HepG2 (cell line): ENCODE measurements around the gene MYO7A. TPM values are rescaled to one million over a fixed set of nuclear protein-coding genes. Genes with fewer than 3 reads are reported as not detected.

Experiments used
- ATAC-seq: fragments of 200-7000 bp; cut with Tn5 transposase; 3 replicates; pipeline ENCODE4 v1.9.1; 2020; ENCODE audit warnings: mild to moderate bottlenecking, moderate library complexity
- BruUV-seq: library from RNA; stranded (reverse); fragments of 400-500 nt; replicated peaks from 2 replicates; lab custom pipeline; 2021; lab: Mats Ljungman, UMichigan
- CTCF ChIA-PET: fragments of 300-600 bp; formaldehyde crosslinking; extraction: SDS; loops from one replicate; lab custom pipeline; 2021; ENCODE audit warnings: low total read pairs, inconsistent platforms, low intra/inter-chr PET ratio; lab: Yijun Ruan, JAX
- POLR2A ChIA-PET: fragments of 350-600 bp; sonication (Branson Sonifier 250); formaldehyde crosslinking; loops from one replicate; lab custom pipeline; 2020; ENCODE audit warnings: antibody characterized with exemption, inconsistent platforms; lab: Yijun Ruan, JAX
- DNase-seq: peaks from one replicate; pipeline ENCODE4 v3.0.0-alpha.2; 2015; ENCODE audit warnings: low spot score
- FAIRE-seq: peaks from 3 replicates; lab custom pipeline; 2011; peaks lifted over from hg19 to GRCh38; lab: Jason Lieb, UNC
- H2AFZ ChIP-seq: one replicate; pipeline ENCODE4 v1.6.1; 2011; ENCODE audit warnings: low read length, inconsistent platforms
- H3K27ac ChIP-seq: fragments of 300-600 bp; 3 replicates; pipeline ENCODE4 v1.8.0; 2011; ENCODE audit warnings: mixed run types, mild to moderate bottlenecking, mixed read lengths, low read length, inconsistent platforms; ENCODE audit not compliant: insufficient read depth; ENCODE audit errors: extremely low read length
- H3K27me3 ChIP-seq, 2 experiments: fragments of 200-600 bp in 1 of 2; 2 replicates in 1 of 2; 3 replicates in 1 of 2; pipeline versions ENCODE4 v1.6.0 to v1.8.0; 2011; ENCODE audit warnings: low read length in 2 of 2, mild to moderate bottlenecking in 2 of 2, moderate library complexity in 2 of 2, inconsistent platforms in 1 of 2; ENCODE audit not compliant: insufficient read depth in 2 of 2, control insufficient read depth in 1 of 2
- H3K36me3 ChIP-seq, 2 experiments: fragments of 200-600 bp in 1 of 2; replicated peaks in 1 of 2; 2 replicates in 1 of 2; 3 replicates in 1 of 2; pipeline versions ENCODE4 v1.5.1 to v1.8.0; 2011; ENCODE audit warnings: low read length in 2 of 2, inconsistent platforms in 1 of 2; ENCODE audit not compliant: insufficient read depth in 2 of 2, control insufficient read depth in 1 of 2
- H3K4me1 ChIP-seq: 2 replicates; pipeline ENCODE4 v1.5.1; 2012; ENCODE audit warnings: low read length, inconsistent platforms; ENCODE audit not compliant: insufficient read depth
- H3K4me2 ChIP-seq: 2 replicates; pipeline ENCODE4 v1.6.0; 2011; ENCODE audit warnings: low read depth, low read length, inconsistent platforms
- H3K4me3 ChIP-seq, 3 experiments: fragments of 200-600 bp in 1 of 3; sonication (generic), shearing (Covaris generic) in 1 of 3; replicated peaks in 1 of 3; 2 replicates each; pipeline ENCODE4 v1.5.1; 2011 to 2016; ENCODE audit warnings: low read length in 3 of 3, inconsistent platforms in 2 of 3, low read depth in 2 of 3, mild to moderate bottlenecking in 2 of 3, control low read depth in 1 of 3, mixed read lengths in 1 of 3; ENCODE audit not compliant: insufficient read depth in 1 of 3
- H3K79me2 ChIP-seq: one replicate; pipeline ENCODE4 v1.6.1; 2011; ENCODE audit warnings: low read length, inconsistent platforms; ENCODE audit not compliant: insufficient read depth
- H3K9ac ChIP-seq: 2 replicates; pipeline ENCODE4 v1.6.0; 2011; ENCODE audit warnings: mild to moderate bottlenecking, low read depth, low read length, inconsistent platforms; ENCODE audit not compliant: insufficient read depth
- H3K9me3 ChIP-seq: 2 replicates; pipeline ENCODE4 v1.5.1; 2012; ENCODE audit warnings: mild to moderate bottlenecking, low read length
- H4K20me1 ChIP-seq: 2 replicates; pipeline ENCODE4 v1.6.0; 2011; ENCODE audit warnings: inconsistent platforms, mild to moderate bottlenecking, low read length, moderate library complexity; ENCODE audit not compliant: insufficient read depth
- ZMYM3 ChIP-seq: sonication (generic); formaldehyde crosslinking; IDR thresholded peaks from 2 replicates; pipeline ENCODE4 v1.5.1; 2020; ENCODE audit warnings: mild to moderate bottlenecking, missing genetic modification reagents
- WGBS: methylation state at CpG from one replicate; pipeline ENCODE4 v1.1.6; 2017; ENCODE audit warnings: low lambda C conversion rate; 5-methylcytosine and 5-hydroxymethylcytosine counted together
- in situ Hi-C: cut with HindIII; loops from 2 replicates; pipeline ENCODE4 v1.10.0; 2017; ENCODE audit warnings: low pct_unique_long_range_greater_than_20kb; ENCODE audit not compliant: extremely low pct_ligation_motif_present
- intact Hi-C: fragments of 100-400 bp; cut with micrococcal nuclease; formaldehyde crosslinking; loops from one replicate; pipeline ENCODE4 v1.10.0; 2022; ENCODE audit not compliant: unreplicated experiment
- polyA plus RNA-seq, 8 experiments: library from polyadenylated mRNA; depleted of rRNA in 3 of 8; stranded (reverse) in 7 of 8; unstranded in 1 of 8; fragments of >200 nt; fragmentation: Illumina TruSeq in 4 of 8; extraction: Trizol in 4 of 8; gene quantifications; 2 replicates each; pipeline versions ENCODE4 v1.2.1 to v1.2.3, GENCODE V29; 2011 to 2016; ENCODE audit warnings: low read depth in 4 of 8, missing spikeins in 1 of 8, mixed read lengths in 1 of 8; ENCODE audit not compliant: insufficient read depth in 1 of 8
- total RNA-seq, 5 experiments: library from RNA; depleted of rRNA; stranded (reverse); fragments of >200 nt; fragmentation: Illumina TruSeq; extraction: Trizol; gene quantifications; 2 replicates each; pipeline ENCODE4 v1.2.3, GENCODE V29; 2016; ENCODE audit warnings: low read depth in 1 of 5
- TF ChIP-seq, protein P1 (sequence below): sonication (generic); formaldehyde crosslinking; IDR thresholded peaks from 2 replicates; pipeline ENCODE4 v1.5.1; 2020; ENCODE audit warnings: missing genetic modification reagents, mild to moderate bottlenecking, borderline replicate concordance

The MYO7A gene
- total and polyA plus RNA-seq, 2 of the 13 experiments (the other 11 are each of a cell fraction or from before 2014, with no cell fraction given) = 7.5 to 10.0 TPM

- H3K4me2 ChIP-seq = no peak overlapping the region
- H3K36me3 ChIP-seq = no peaks in the 10 kb centered on the region
- BruUV-seq = no TSS peak
- H3K27me3 ChIP-seq = no peaks in the 10 kb centered on the region; a peak in 2 of 5 replicates
- H3K27ac ChIP-seq = no peak overlapping the region
- H2AFZ ChIP-seq = no peak overlapping the region
- H3K9me3 ChIP-seq = no peaks in the 10 kb centered on the region
- CTCF ChIA-PET = interaction anchor here (0.8 to 4.2 kb wide), 6 partner anchors 17 to 280 kb away, joined by 3 to 85 read pairs (median 3); no protein-coding TSS in a partner anchor
- no peak for ATAC-seq
- DNase-seq = no peak
- H3K9ac ChIP-seq = no peak overlapping the region
- H3K4me1 ChIP-seq = peaks cover 36% of the 10 kb centered on the region
- in situ Hi-C loops = loop anchor here (5.0 kb wide), 2 partner anchors 43 to 173 kb away; no protein-coding TSS in a partner anchor
- POLR2A ChIA-PET = interaction anchor here (1.2 to 1.9 kb wide), 3 partner anchors 8 to 43 kb away, joined by 5 to 16 read pairs (median 9); partner anchors contain the start of gene CAPN5
- no peak for FAIRE-seq
- intact Hi-C loops = loop anchor here (1.0 to 10.0 kb wide), 2 partner anchors 24 to 286 kb away; partner anchors contain the start of gene CAPN5
- H3K4me3 ChIP-seq = no peak overlapping the region
- TF ChIP-seq, protein P1, sequence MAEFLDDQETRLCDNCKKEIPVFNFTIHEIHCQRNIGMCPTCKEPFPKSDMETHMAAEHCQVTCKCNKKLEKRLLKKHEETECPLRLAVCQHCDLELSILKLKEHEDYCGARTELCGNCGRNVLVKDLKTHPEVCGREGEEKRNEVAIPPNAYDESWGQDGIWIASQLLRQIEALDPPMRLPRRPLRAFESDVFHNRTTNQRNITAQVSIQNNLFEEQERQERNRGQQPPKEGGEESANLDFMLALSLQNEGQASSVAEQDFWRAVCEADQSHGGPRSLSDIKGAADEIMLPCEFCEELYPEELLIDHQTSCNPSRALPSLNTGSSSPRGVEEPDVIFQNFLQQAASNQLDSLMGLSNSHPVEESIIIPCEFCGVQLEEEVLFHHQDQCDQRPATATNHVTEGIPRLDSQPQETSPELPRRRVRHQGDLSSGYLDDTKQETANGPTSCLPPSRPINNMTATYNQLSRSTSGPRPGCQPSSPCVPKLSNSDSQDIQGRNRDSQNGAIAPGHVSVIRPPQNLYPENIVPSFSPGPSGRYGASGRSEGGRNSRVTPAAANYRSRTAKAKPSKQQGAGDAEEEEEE = 0 out of 2 replicates have a peak, but pooled peaks have one; percentile 22
- TF ChIP-seq ZMYM3 (CRISPR knock-in tag) = no peak
- 74% methylated on average over 6 of the region's 13 CpGs for WGBS
- H4K20me1 ChIP-seq = no peaks in the 10 kb centered on the region
- no peaks in the 10 kb centered on the region for H3K79me2 ChIP-seq
Observed at GRCh38 chr11:77090373-77091111, 37.5 kb upstream of the MYO7A start.
